GOT3 (cell line): ENCODE data around the gene PSAP.
A peak's percentile ranks its signal among the peaks of the same experiment; 100 is the strongest.

ENCODE experiments used
- DNase-seq: peaks from one replicate; lab custom pipeline; 2025; ENCODE audit warnings: mixed read lengths; lab: John Stamatoyannopoulos, UW

Gene PSAP

GRCh38 chr10:71844695-71845094 is 6.4 kb downstream of the PSAP start:
- DNase-seq, result no peak

GRCh38 chr10:71844084-71844483 is 7.0 kb downstream of the PSAP start:
- no peak for DNase-seq

GRCh38 chr10:71842856-71843686 is 8.0 kb downstream of the PSAP start:
- no peak for DNase-seq

DNA sequence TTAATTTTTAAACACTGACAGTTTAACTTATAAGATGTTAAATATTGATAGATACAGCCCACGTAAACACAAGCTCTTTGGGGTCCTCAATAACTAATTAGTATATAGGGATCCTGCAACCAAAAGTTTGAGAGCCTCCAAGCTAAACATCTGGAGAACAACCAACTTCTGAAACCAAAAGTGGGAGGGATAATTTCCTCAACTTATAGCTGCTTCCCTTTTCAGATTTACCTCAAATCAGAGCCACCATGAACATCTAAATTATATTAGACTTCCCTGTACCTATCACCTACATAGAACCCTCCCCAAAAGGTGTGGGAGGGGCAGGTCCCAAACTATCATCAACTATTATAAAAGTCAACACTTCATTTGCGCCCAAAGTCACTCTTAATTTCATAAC is 8.6 kb downstream of the PSAP start:
- no peak for DNase-seq

GRCh38 chr10:71840958-71841335 is 10.1 kb downstream of the PSAP start:
- no peak for DNase-seq

DNA sequence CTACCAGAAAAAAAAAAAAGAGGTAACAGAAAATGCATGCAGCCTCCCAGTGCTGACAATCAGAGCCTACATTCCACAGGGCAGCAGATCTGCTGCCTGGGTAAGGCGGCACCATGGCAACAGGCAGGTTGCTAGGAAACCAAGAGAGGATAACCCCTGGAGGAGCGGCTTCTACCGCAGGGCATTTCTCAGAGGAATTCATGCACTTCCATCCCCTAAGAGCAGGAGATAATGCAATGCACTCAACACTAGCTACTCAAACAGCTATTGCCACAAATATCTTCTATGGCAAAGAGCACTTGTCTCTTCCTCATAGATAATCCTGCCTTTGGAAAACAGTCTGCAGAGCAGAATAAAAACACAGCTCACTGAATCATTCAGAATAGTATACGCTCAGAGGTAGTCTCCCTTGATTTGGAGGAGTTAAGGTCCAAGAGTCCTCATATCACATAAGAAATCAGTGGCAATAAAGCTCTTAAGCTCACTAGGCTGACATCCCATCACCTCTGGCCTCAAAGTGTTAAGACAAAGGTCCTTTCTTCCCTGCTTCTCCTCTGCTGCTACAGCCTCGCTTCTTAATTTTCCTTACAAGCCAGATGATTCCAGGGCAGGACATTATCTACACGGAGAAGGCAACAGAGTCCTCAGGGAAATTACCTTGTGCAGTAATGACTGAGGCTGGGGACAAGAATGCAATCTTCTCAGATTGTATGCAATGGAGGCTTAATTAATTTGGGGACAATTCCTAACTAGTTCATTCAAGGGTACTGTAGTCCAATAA is 10.7 kb downstream of the PSAP start:
- peak; percentile 47 for DNase-seq

- DNase-seq, result no peak
Measured at GRCh38 chr10:71838264-71839211, 12.5 kb downstream of the PSAP start.

GRCh38 chr10:71837098-71837827 is 13.8 kb downstream of the PSAP start:
- no peak for DNase-seq

- no peak for DNase-seq
Measured at GRCh38 chr10:71836596-71836974, 14.5 kb downstream of the PSAP start.

DNA sequence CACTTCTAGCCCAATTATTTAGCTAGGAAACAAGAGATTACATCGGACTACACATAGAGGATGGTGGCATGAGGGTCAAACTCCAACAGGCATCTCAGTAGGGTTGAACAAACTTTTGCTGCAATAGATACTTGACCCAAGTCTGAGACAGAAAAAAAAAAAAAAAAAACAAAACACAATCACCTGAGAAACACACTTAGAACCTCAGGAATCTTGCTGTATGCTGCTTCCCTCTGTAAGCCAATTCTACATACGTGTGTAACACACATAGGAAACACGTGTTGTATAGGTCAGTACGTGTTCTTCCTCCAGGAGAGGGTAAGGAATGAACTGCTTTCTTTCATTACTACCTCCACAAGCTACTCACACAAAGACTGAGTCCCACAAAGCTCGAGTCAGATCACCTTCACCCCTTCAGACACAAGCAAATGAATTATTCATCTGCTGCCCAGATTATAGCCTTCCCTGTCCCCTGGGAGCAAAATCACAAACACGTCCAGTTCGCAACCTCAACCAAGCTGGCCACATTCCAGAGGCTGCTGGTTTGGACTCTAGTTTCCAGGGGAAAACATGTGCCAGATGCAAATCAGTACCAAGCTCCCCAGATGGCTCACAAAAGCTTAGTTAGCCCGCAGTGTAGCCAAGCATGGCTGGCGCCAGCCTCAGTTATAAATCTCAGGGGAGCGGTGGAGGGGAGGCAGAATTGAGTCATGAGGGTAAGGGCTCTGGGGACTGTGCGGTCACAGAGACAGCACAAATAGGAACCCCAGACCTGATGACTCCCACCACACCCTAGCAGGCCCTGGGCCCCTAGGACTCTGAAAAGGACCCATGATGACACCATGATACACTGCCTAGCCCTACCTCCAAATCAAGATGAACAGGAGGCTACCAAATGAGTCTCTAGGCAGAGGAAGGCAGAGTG is 15.1 kb downstream of the PSAP start:
- peak; percentile 49 for DNase-seq

DNA sequence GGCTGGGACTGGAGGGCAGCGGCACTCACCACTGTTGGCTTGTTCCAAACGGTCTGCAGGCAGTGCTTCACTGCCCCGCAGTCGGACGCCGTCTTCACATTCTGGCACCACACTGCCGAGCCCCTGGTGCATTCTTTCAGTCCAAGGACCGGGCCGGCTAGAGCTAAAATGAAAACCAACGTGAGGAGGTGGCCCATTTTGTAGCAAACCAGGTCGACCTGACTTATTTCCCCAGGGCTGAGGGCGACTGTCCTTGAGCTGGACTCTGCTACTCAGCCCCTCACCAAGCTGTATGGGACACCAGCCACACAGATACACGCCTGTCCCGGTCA is 16.7 kb downstream of the PSAP start:
- no peak for DNase-seq

GRCh38 chr10:71833451-71834342 is 17.4 kb downstream of the PSAP start:
- DNase-seq, result no peak

- no peak for DNase-seq
Measured at GRCh38 chr10:71832967-71833366, 18.1 kb downstream of the PSAP start.

GRCh38 chr10:71831646-71832552 is 19.2 kb downstream of the PSAP start:
- no peak for DNase-seq

DNA sequence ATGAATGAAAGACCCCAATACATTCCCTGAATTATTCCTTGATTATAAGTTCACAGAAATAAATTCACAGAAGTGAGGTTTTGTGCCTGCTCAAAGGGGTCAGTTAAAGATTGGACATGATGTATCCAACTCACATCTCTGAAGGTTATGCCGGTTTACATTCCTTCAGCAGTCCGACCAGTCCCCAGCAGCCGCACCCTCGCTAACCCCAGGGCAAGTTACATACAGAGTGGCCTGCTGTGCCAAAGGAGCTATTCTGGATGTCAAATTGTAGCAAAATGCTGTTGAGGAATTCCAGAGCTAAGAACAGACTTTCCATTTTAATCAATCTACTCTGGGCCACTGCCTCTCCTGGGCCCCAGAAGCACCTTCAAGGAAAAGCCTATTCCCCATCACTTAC is 20.3 kb downstream of the PSAP start:
- no peak for DNase-seq

- DNase-seq, result no peak
Measured at GRCh38 chr10:71829896-71830295, 21.2 kb downstream of the PSAP start.

DNA sequence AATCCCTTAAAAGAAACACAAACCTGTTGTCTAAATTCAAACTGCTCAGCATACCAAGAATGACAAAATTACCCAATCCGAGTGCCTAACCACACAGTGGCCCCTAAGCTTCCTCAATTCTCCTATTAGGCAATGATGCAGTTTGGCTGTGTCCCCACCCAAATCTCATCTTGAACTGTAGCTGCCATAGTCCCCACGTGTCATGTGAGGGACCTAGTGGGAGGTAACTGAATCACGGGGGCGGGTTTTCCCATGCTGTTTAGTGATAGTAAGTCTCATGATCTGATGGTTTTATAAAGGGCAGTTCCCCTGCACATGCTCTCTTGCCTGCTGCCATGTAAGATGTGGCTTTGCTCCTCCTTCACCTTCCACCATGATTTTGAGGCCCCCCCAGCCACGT is 21.9 kb downstream of the PSAP start:
- DNase-seq, result no peak

DNA sequence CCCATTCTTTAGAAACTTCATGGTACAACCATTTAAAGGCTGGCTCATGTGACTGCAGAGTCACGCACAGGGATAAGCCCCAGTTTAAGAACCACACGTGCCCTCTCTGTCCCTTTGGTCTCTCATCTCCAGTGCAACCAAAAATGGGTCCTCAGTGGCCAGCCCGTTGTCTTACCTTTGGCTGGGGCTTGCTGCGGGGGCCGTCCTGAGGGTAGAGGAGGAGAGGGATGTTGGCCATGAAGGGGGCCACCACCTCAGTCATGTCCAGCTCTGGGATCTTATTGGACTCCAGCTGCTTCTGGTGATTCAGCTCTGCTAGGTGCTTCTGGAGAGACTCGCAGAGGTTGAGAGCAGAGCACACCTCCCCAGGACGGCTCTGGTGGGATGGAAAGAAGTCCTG is 22.3 kb downstream of the PSAP start:
- DNase-seq, result no peak

GRCh38 chr10:71827852-71828251 is 23.2 kb downstream of the PSAP start:
- DNase-seq, result no peak
